GM03348 (cell line): ENCODE results near the gene CLTA.

Experiments used
- DNase-seq: peaks from one replicate; pipeline ENCODE4 v3.0.0; 2012; ENCODE audit warnings: low spot score

CLTA gene

GRCh38 chr9:36190388-36191289 is at the start of gene CLTA:
Gene CLTA (plus strand): TSS chr9:36190921. CDS start chr9:36191057, 136 bp downstream.
- peak; percentile 99 for DNase-seq

GRCh38 chr9:36141288-36141687 is 49.4 kb upstream of the CLTA start:
- DNase-seq: peak; percentile 47

GRCh38 chr9:36141761-36142160 is 49.0 kb upstream of the CLTA start:
- no peak for DNase-seq

GRCh38 chr9:36142510-36143244 is 48.0 kb upstream of the CLTA start:
- DNase-seq: no peak

- DNase-seq: no peak
These were observed 47.5 kb upstream of the CLTA start for GRCh38 chr9:36143245-36143641.

GRCh38 chr9:36144309-36145232 is 46.1 kb upstream of the CLTA start:
- no peak for DNase-seq

- no peak for DNase-seq
These were observed 44.8 kb upstream of the CLTA start for GRCh38 chr9:36145970-36146369.

GRCh38 chr9:36146651-36147050 is 44.1 kb upstream of the CLTA start:
- DNase-seq: no peak

GRCh38 chr9:36147441-36148175 is 43.1 kb upstream of the CLTA start:
- DNase-seq: no peak

GRCh38 chr9:36148311-36149051 is 42.2 kb upstream of the CLTA start:
- DNase-seq: peak; percentile 94

GRCh38 chr9:36149197-36149596 is 41.5 kb upstream of the CLTA start:
- peak; percentile 88 for DNase-seq

GRCh38 chr9:36150574-36151315 is 40.0 kb upstream of the CLTA start:
- peak; percentile 38 for DNase-seq

- DNase-seq: peak; percentile 44
These were observed 39.2 kb upstream of the CLTA start for GRCh38 chr9:36151316-36152210.

- DNase-seq: no peak
These were observed 37.8 kb upstream of the CLTA start for GRCh38 chr9:36152741-36153438.

GRCh38 chr9:36153746-36154145 is 37.0 kb upstream of the CLTA start:
- no peak for DNase-seq

- no peak for DNase-seq
These were observed 36.3 kb upstream of the CLTA start for GRCh38 chr9:36154331-36154952.

- no peak for DNase-seq
These were observed 34.6 kb upstream of the CLTA start for GRCh38 chr9:36156116-36156515.

- DNase-seq: no peak
These were observed 32.6 kb upstream of the CLTA start for GRCh38 chr9:36158122-36158521.
